IMR-90 (cell line): ENCODE data around the gene SLC29A2. TPM values are rescaled to one million over a fixed set of nuclear protein-coding genes. Genes with fewer than 3 reads are reported as not detected.

Source experiments
- ATAC-seq: fragments of 200-7000 bp; cut with Tn5 transposase; 2 replicates; pipeline ENCODE4 v1.9.1; 2020; ENCODE audit warnings: low read depth, mild to moderate bottlenecking, moderate library complexity
- BruUV-seq: library from RNA; stranded (reverse); fragments of 400-500 nt; replicated peaks from 2 replicates; lab custom pipeline; 2021; lab: Mats Ljungman, UMichigan
- CTCF ChIA-PET: fragments of 300-600 bp; formaldehyde crosslinking; extraction: SDS; loops from one replicate; lab custom pipeline; 2021; ENCODE audit warnings: antibody characterized with exemption; lab: Yijun Ruan, JAX
- POLR2A ChIA-PET: fragments of 300-600 bp; sonication (Branson Sonifier 250); formaldehyde crosslinking; loops from one replicate; lab custom pipeline; 2022; ENCODE audit warnings: antibody characterized with exemption; ENCODE audit not compliant: unreplicated experiment; lab: Charles Lee
- DNase-seq: peaks from one replicate; pipeline ENCODE4 v3.0.0; 2013
- H2AFZ ChIP-seq: replicated peaks from 2 replicates; pipeline ENCODE3; 2013; ENCODE audit warnings: low read length, mild to moderate bottlenecking; ENCODE audit not compliant: poor library complexity
- H2AK5ac ChIP-seq: 2 replicates; pipeline ENCODE4 v1.6.1; 2013; ENCODE audit warnings: low read depth, low read length, inconsistent platforms
- H2AK9ac ChIP-seq: replicated peaks from 2 replicates; pipeline ENCODE3; 2013; ENCODE audit warnings: mild to moderate bottlenecking, low read depth, low read length, moderate library complexity; ENCODE audit not compliant: poor library complexity
- H2BK120ac ChIP-seq: 2 replicates; pipeline ENCODE4 v1.6.1; 2013; ENCODE audit warnings: low read depth, low read length, inconsistent platforms
- H2BK15ac ChIP-seq: 3 replicates; pipeline ENCODE4 v1.6.1; 2013; ENCODE audit warnings: low read depth, low read length, inconsistent platforms
- H2BK20ac ChIP-seq: 2 replicates; pipeline ENCODE4 v1.6.1; 2013; ENCODE audit warnings: low read depth, mild to moderate bottlenecking, inconsistent platforms, low read length, moderate library complexity
- H2BK5ac ChIP-seq: 2 replicates; pipeline ENCODE4 v1.6.1; 2013; ENCODE audit warnings: mild to moderate bottlenecking, low read depth, low read length, inconsistent platforms; ENCODE audit not compliant: poor library complexity, severe bottlenecking
- H3K14ac ChIP-seq: replicated peaks from 2 replicates; pipeline ENCODE4 v1.6.1; 2013; ENCODE audit warnings: low read depth, low read length, inconsistent platforms
- H3K18ac ChIP-seq: 2 replicates; pipeline ENCODE4 v1.6.1; 2013; ENCODE audit warnings: low read depth, low read length, control low read depth
- H3K23ac ChIP-seq: 2 replicates; pipeline ENCODE4 v1.6.1; 2013; ENCODE audit warnings: low read depth, low read length, inconsistent platforms
- H3K27ac ChIP-seq: 2 replicates; pipeline ENCODE4 v1.5.1; 2013; ENCODE audit warnings: mild to moderate bottlenecking, control low read depth, low read length; ENCODE audit not compliant: insufficient read depth
- H3K27me3 ChIP-seq: 2 replicates; pipeline ENCODE4 v1.6.1; 2013; ENCODE audit warnings: low read length; ENCODE audit not compliant: control insufficient read depth, insufficient read depth
- H3K36me3 ChIP-seq: 2 replicates; pipeline ENCODE4 v1.6.1; 2013; ENCODE audit warnings: low read length, mixed read lengths; ENCODE audit not compliant: control insufficient read depth, insufficient read depth
- H3K4ac ChIP-seq: 2 replicates; pipeline ENCODE4 v1.6.1; 2013; ENCODE audit warnings: low read depth, low read length, inconsistent platforms
- H3K4me1 ChIP-seq: 2 replicates; pipeline ENCODE4 v1.6.1; 2013; ENCODE audit warnings: low read length, mixed read lengths; ENCODE audit not compliant: control insufficient read depth, insufficient read depth
- H3K4me2 ChIP-seq: 2 replicates; pipeline ENCODE4 v1.6.1; 2013; ENCODE audit warnings: low read depth, mild to moderate bottlenecking, control low read depth, low read length, moderate library complexity
- H3K4me3 ChIP-seq: 2 replicates; pipeline ENCODE4 v1.5.1; 2013; ENCODE audit warnings: low read depth, mild to moderate bottlenecking, control low read depth, low read length, moderate library complexity; ENCODE audit not compliant: insufficient read depth
- H3K56ac ChIP-seq: 2 replicates; pipeline ENCODE4 v1.6.1; 2013; ENCODE audit warnings: low read length, inconsistent platforms; ENCODE audit not compliant: insufficient read depth; ENCODE audit errors: extremely low read depth
- H3K79me1 ChIP-seq, 2 experiments: 2 replicates each; pipeline ENCODE4 v1.6.1; 2013; ENCODE audit warnings: low read length in 2 of 2, inconsistent platforms in 1 of 2, low read depth in 1 of 2
- H3K9ac ChIP-seq: 2 replicates; pipeline ENCODE4 v1.6.1; 2013; ENCODE audit warnings: low read depth, low read length, control low read depth
- H3K9me1 ChIP-seq: 2 replicates; pipeline ENCODE4 v1.6.1; 2013; ENCODE audit warnings: low read length, inconsistent platforms; ENCODE audit not compliant: insufficient read depth
- H3K9me3 ChIP-seq: 2 replicates; pipeline ENCODE4 v1.6.1; 2013; ENCODE audit warnings: low read length; ENCODE audit not compliant: control insufficient read depth, insufficient read depth
- H4K20me1 ChIP-seq: 2 replicates; pipeline ENCODE4 v1.6.1; 2013; ENCODE audit warnings: low read length, inconsistent platforms; ENCODE audit not compliant: insufficient read depth
- H4K5ac ChIP-seq: 2 replicates; pipeline ENCODE4 v1.6.1; 2013; ENCODE audit warnings: mild to moderate bottlenecking, low read depth, low read length, control low read depth
- H4K8ac ChIP-seq, 2 experiments: 2 replicates each; pipeline ENCODE4 v1.6.1; 2013; ENCODE audit warnings: low read depth in 2 of 2, low read length in 2 of 2, control low read depth in 1 of 2, inconsistent platforms in 1 of 2
- H4K91ac ChIP-seq: 2 replicates; pipeline ENCODE4 v1.6.1; 2013; ENCODE audit warnings: low read depth, low read length, inconsistent platforms; ENCODE audit not compliant: insufficient read depth
- BHLHE40 ChIP-seq: fragments of 150-350 bp; IDR thresholded peaks from 2 replicates; pipeline ENCODE4 v1.6.1; 2016; ENCODE audit warnings: mild to moderate bottlenecking, low read depth, low read length
- CEBPB ChIP-seq: IDR thresholded peaks from 2 replicates; pipeline ENCODE4 v1.6.1; 2012; ENCODE audit warnings: low read depth, low read length, improper control_type of control experiment
- CHD1 ChIP-seq: IDR thresholded peaks from 2 replicates; pipeline ENCODE4 v1.6.1; 2012; ENCODE audit warnings: low read depth, low read length, improper control_type of control experiment
- CTCF ChIP-seq: conservative IDR thresholded peaks from 2 replicates; pipeline ENCODE4 v1.5.1; 2012; ENCODE audit warnings: mild to moderate bottlenecking, low read depth, low read length, improper control_type of control experiment
- ELK1 ChIP-seq: fragments of 150-350 bp; IDR thresholded peaks from 2 replicates; pipeline ENCODE4 v1.6.1; 2016; ENCODE audit warnings: low read depth, mild to moderate bottlenecking, low read length, moderate library complexity, borderline replicate concordance
- FOS ChIP-seq: fragments of 150-350 bp; IDR thresholded peaks from 2 replicates; pipeline ENCODE4 v1.6.1; 2016; ENCODE audit warnings: low read depth, low read length
- MAZ ChIP-seq: IDR thresholded peaks from 2 replicates; pipeline ENCODE4 v1.6.1; 2012; ENCODE audit warnings: low read depth, mild to moderate bottlenecking, low read length, improper control_type of control experiment, moderate library complexity, borderline replicate concordance
- MXI1 ChIP-seq: IDR thresholded peaks from 2 replicates; pipeline ENCODE4 v1.6.1; 2012; ENCODE audit warnings: low read depth, mild to moderate bottlenecking, low read length, moderate library complexity, borderline replicate concordance
- NFE2L2 ChIP-seq: fragments of 150-350 bp; IDR thresholded peaks from 2 replicates; pipeline ENCODE4 v1.6.1; 2016; ENCODE audit warnings: low read depth, mild to moderate bottlenecking, low read length
- POLR2A ChIP-seq: IDR thresholded peaks from 2 replicates; pipeline ENCODE4 v1.6.1; 2012; ENCODE audit warnings: mild to moderate bottlenecking, low read depth, low read length
- RAD21 ChIP-seq: IDR thresholded peaks from 2 replicates; pipeline ENCODE4 v1.6.1; 2012; ENCODE audit warnings: low read length, improper control_type of control experiment
- RCOR1 ChIP-seq: IDR thresholded peaks from 2 replicates; pipeline ENCODE4 v1.6.1; 2012; ENCODE audit warnings: mild to moderate bottlenecking, low read length, improper control_type of control experiment; ENCODE audit not compliant: insufficient replicate concordance
- RFX5 ChIP-seq: IDR thresholded peaks from 2 replicates; pipeline ENCODE4 v1.8.0; 2012; ENCODE audit warnings: low read depth, mild to moderate bottlenecking, low read length, moderate library complexity
- SMC3 ChIP-seq: fragments of 150-350 bp; IDR thresholded peaks from 2 replicates; pipeline ENCODE4 v1.6.1; 2016; ENCODE audit warnings: low read depth, mild to moderate bottlenecking, antibody characterized with exemption, low read length, moderate library complexity
- USF2 ChIP-seq: fragments of 150-350 bp; IDR thresholded peaks from 2 replicates; pipeline ENCODE4 v1.6.1; 2017; ENCODE audit warnings: mild to moderate bottlenecking, antibody characterized with exemption, low read length, low read depth
- WGBS, 2 experiments: methylation state at CpG; one replicate each; pipeline versions ENCODE4 v1.1.5 to v1.1.7; 2013; ENCODE audit warnings: missing lambda C conversion rate in 2 of 2; ENCODE audit not compliant: insufficient read length in 1 of 2; ENCODE audit errors: extremely low coverage in 2 of 2; 5-methylcytosine and 5-hydroxymethylcytosine counted together
- dilution Hi-C: fragments of 300-500 bp; cut with HindIII; formaldehyde crosslinking; loops from one replicate; pipeline ENCODE4 v1.14.3; 2018; ENCODE audit warnings: low sequenced_read_pairs; ENCODE audit not compliant: unreplicated experiment
- in situ Hi-C: fragments of 300-500 bp; cut with MboI; formaldehyde crosslinking; loops from 3 replicates; pipeline ENCODE4 v1.14.3; 2019; ENCODE audit warnings: low sequenced_read_pairs, inconsistent platforms, mixed read lengths
- intact Hi-C: fragments of 100-400 bp; cut with micrococcal nuclease; formaldehyde crosslinking; loops from 2 replicates; pipeline ENCODE4 v1.10.0; 2022
- polyA plus RNA-seq, 3 experiments: library from polyadenylated mRNA; depleted of rRNA; stranded (reverse); fragments of >200 nt; gene quantifications; 2 replicates each; pipeline ENCODE4 v1.2.3, GENCODE V29; 2012; ENCODE audit warnings: low replicate concordance in 1 of 3
- total RNA-seq: library from RNA; depleted of rRNA; stranded (reverse); fragments of >200 nt; gene quantifications from 2 replicates; pipeline ENCODE4 v1.2.3, GENCODE V29; 2012

The SLC29A2 gene
- total and polyA plus RNA-seq, 2 of the 4 experiments (the other 2 are of a cell fraction), result under 0.01 to 1.2 TPM

- Histone ChIP-seq H3K23ac (no peak overlapping the region), H3K56ac (no peak overlapping the region), H2AK9ac (no peak overlapping the region), H3K9me3 (no peaks in the 10 kb centered on the region), H3K14ac (no peak overlapping the region), H3K4me3 (no peak overlapping the region), H3K4me1 (no peaks in the 10 kb centered on the region), H3K79me1 (no peaks in the 10 kb centered on the region), H3K27me3 (peaks cover 12% of the 10 kb centered on the region), H2AK5ac (no peak overlapping the region), H4K20me1 (no peaks in the 10 kb centered on the region), H3K36me3 (no peaks in the 10 kb centered on the region), H3K18ac (no peak overlapping the region), H3K27ac (no peak overlapping the region), H4K8ac (no peak overlapping the region), H4K5ac (no peak overlapping the region), H2BK120ac (no peak overlapping the region), H2BK15ac (no peak overlapping the region), H2BK5ac (no peak overlapping the region), H3K9ac (no peak overlapping the region), H2AFZ (no peak overlapping the region), H2BK20ac (no peak overlapping the region), H3K9me1 (no peaks in the 10 kb centered on the region), H3K4me2 (no peak overlapping the region), H3K4ac (no peak overlapping the region), H4K91ac (no peak overlapping the region)
- dilution Hi-C loops, result no loop called here
- no CpG with 5 or more reads among the region's 6 CpGs for WGBS, 2 experiments
- DNase-seq (no peak), ATAC-seq (no peak)
- POLR2A ChIA-PET, result no interaction called here
- intact Hi-C loops, result no loop called here
- TF ChIP-seq POLR2A, result no peak
- no peak for TF ChIP-seq RFX5
- no peak for TF ChIP-seq SMC3
- no peak for TF ChIP-seq MAZ
- TF ChIP-seq NFE2L2, result no peak
- TF ChIP-seq RAD21, result no peak
- no peak for TF ChIP-seq MXI1
- TF ChIP-seq USF2, result no peak
- no peak for TF ChIP-seq BHLHE40
- TF ChIP-seq CTCF, result no peak
- no peak for TF ChIP-seq FOS
- no peak for TF ChIP-seq CEBPB
- TF ChIP-seq RCOR1, result no peak
- no peak for TF ChIP-seq ELK1
- TF ChIP-seq CHD1, result no peak
- in situ Hi-C loops, result no loop called here
- no TSS peak for BruUV-seq
- CTCF ChIA-PET, result interaction anchor here (1.3 kb wide), 1 partner anchor 80 kb away, joined by 4 read pairs; no protein-coding TSS in a partner anchor
Measured at GRCh38 chr11:66391322-66391721, 19.8 kb upstream of the SLC29A2 start.
